ENCODE measurements around the gene NCOA1.

DNA sequence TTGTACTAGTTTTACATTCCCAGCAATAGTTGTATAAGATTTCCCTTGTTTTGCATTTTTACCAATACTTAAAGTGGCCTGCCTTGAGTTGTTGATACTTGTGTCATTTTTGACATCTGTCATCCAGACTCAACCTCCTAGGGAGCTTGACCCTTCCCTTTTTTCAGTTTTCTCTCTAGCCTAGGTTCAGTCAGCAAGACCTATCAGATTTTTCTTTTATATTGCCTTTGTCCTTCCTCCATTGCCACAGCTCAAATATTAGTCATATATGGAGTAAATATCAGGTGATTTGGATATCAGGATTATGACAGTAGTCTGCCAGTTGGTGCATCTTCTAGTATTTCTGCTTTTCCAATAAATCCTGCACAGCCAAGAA lies 315.6 kb downstream of the NCOA1 start:
- TF ChIP-seq, protein P1, sequence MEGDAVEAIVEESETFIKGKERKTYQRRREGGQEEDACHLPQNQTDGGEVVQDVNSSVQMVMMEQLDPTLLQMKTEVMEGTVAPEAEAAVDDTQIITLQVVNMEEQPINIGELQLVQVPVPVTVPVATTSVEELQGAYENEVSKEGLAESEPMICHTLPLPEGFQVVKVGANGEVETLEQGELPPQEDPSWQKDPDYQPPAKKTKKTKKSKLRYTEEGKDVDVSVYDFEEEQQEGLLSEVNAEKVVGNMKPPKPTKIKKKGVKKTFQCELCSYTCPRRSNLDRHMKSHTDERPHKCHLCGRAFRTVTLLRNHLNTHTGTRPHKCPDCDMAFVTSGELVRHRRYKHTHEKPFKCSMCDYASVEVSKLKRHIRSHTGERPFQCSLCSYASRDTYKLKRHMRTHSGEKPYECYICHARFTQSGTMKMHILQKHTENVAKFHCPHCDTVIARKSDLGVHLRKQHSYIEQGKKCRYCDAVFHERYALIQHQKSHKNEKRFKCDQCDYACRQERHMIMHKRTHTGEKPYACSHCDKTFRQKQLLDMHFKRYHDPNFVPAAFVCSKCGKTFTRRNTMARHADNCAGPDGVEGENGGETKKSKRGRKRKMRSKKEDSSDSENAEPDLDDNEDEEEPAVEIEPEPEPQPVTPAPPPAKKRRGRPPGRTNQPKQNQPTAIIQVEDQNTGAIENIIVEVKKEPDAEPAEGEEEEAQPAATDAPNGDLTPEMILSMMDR (optimal IDR thresholded peaks at IDR 0.05 in 1 of 3, IDR thresholded peaks at IDR 0.05 in 1 of 3, conservative IDR thresholded peaks at IDR 0.05 in 1 of 3; ENCODE audit: extremely low read depth in 1 of 3, insufficient read depth in 2 of 3, low read length in 3 of 3), result no peak
- no peak for TF ChIP-seq EZH2 (IDR thresholded peaks at IDR 0.05; ENCODE audit: low read length)

All from keratinocyte (primary cell).